A549 treated with AZD9567 at 1 μM for 4 hours (cell line): ENCODE measurements around the gene PIAS2. TPM values are rescaled to one million over a fixed set of nuclear protein-coding genes. Genes with fewer than 3 reads are reported as not detected.

Source experiments
- total RNA-seq: library from RNA; stranded (reverse); fragments of 200-300 nt; extraction: Qiagen RNA extraction; gene quantifications from 5 replicates; pipeline ENCODE4 v1.2.3, GENCODE V29; 2022; ENCODE audit not compliant: insufficient read depth

PIAS2 gene, protein sequence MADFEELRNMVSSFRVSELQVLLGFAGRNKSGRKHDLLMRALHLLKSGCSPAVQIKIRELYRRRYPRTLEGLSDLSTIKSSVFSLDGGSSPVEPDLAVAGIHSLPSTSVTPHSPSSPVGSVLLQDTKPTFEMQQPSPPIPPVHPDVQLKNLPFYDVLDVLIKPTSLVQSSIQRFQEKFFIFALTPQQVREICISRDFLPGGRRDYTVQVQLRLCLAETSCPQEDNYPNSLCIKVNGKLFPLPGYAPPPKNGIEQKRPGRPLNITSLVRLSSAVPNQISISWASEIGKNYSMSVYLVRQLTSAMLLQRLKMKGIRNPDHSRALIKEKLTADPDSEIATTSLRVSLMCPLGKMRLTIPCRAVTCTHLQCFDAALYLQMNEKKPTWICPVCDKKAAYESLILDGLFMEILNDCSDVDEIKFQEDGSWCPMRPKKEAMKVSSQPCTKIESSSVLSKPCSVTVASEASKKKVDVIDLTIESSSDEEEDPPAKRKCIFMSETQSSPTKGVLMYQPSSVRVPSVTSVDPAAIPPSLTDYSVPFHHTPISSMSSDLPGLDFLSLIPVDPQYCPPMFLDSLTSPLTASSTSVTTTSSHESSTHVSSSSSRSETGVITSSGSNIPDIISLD
- 8.3 to 9.0 TPM (median 8.6 TPM) in 5 replicates for total RNA-seq

GRCh38 chr18:46917108-46917802 lies at the start of gene PIAS2, which contains the start of gene KATNAL2:
Gene PIAS2 (minus strand): TSS chr18:46917507. CDS start chr18:46917345, 162 bp downstream.
Gene KATNAL2 (plus strand): TSS chr18:46917602. CDS start chr18:46946873, 29,271 bp downstream.

DNA sequence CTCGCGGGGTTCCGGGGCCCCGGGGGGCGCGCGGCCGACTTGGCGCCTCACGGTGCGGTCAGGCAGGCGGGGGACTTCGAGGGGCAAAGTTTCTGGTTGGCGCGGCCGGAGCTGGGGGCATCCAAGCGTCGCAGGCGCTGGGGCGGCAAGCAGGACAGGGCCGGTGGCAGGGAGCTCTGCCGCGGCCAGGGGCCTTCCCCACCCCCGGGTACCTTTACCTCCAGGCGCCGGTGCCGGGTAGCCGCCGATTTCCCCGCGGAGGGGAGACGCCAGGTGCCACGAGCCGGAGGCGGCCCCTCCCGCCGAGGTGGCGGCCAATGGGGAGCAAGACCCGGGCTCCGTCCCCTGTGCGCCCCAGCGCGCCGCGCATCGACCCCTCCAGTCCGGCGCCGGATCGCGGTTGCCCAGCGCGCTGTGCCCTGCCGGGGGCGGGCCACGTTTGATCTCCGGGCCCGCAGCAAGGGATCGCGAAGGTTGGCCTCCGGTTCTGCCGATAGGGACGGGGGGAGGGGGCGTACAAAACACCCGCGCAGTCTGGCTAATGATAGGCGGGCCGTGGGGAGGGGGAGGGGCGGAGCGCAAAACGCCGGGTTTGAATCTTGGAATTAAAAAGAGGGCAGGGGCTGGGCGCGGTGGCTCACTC lies 160.6 kb downstream of the PIAS2 start, which contains the start of gene ST8SIA5:
Gene ST8SIA5, minus strand, starts transcription at position 495 of the 643 bp plus-strand sequence. CDS start 545 bp downstream, outside the sequence.

Other genes starting within 250 kb of the PIAS2 start
- gene ST8SIA5, start 160.5 kb downstream of the PIAS2 start, total RNA-seq, result 0.01 to 0.12 TPM (median 0.02 TPM) in 4 of 5 replicates, not detected in the other
- gene KATNAL2, start 95 bp upstream of the PIAS2 start, total RNA-seq, result 1.3 to 2.2 TPM (median 1.8 TPM) in 5 replicates
- gene ELOA2, start 118.1 kb upstream of the PIAS2 start, total RNA-seq, result not detected in 5 replicates
- gene HDHD2, start 233.0 kb upstream of the PIAS2 start, total RNA-seq, result 7.4 to 14.5 TPM (median 10.3 TPM) in 5 replicates